B cell (primary cell): ENCODE results near the gene SLC30A2. TPM values are rescaled to one million over a fixed set of nuclear protein-coding genes. Genes with fewer than 3 reads are reported as not detected.

Experiments used
- ATAC-seq: fragments of 200-7000 bp; cut with Tn5 transposase; one replicate; pipeline ENCODE4 v1.10.0; 2021; ENCODE audit warnings: low read depth, mild to moderate bottlenecking, moderate number of reproducible peaks, moderate library complexity
- CTCF ChIA-PET: fragments of 350-600 bp; sonication (Branson Sonifier 250); formaldehyde crosslinking; loops from one replicate; lab custom pipeline; 2021; ENCODE audit warnings: antibody characterized with exemption, inconsistent platforms; lab: Charles Lee
- POLR2A ChIA-PET: fragments of 350-600 bp; sonication (Branson Sonifier 250); formaldehyde crosslinking; loops from one replicate; lab custom pipeline; 2021; ENCODE audit warnings: antibody characterized with exemption; lab: Charles Lee
- DNase-seq: peaks from one replicate; pipeline ENCODE4 v3.0.0; 2013
- H2AFZ ChIP-seq: 2 replicates; pipeline ENCODE4 v1.6.1; 2012; ENCODE audit warnings: mild to moderate bottlenecking, low read depth, low read length; ENCODE audit not compliant: insufficient read depth, poor library complexity, severe bottlenecking
- H3K27ac ChIP-seq, 2 donors: 1 replicate in 1 of 2; 2 replicates in 1 of 2; pipeline ENCODE4 v1.5.1; 2012 to 2013; ENCODE audit warnings: low read length in 2 of 2, mild to moderate bottlenecking in 2 of 2, moderate library complexity in 1 of 2
- H3K27me3 ChIP-seq, 4 experiments: fragments of 200-600 bp in 1 of 4; sonication (generic) in 1 of 4; replicated peaks in 1 of 4; 1 replicate in 2 of 4; 2 replicates in 2 of 4; pipeline versions ENCODE4 v1.6.1 to v1.7.0; 2013 to 2016; ENCODE audit warnings: low read length in 3 of 4, mild to moderate bottlenecking in 2 of 4, mixed read lengths in 1 of 4, moderate library complexity in 1 of 4; ENCODE audit not compliant: insufficient read depth in 4 of 4, control insufficient read depth in 3 of 4; ENCODE audit errors: control extremely low read depth in 1 of 4
- H3K36me3 ChIP-seq, 2 experiments: replicated peaks in 1 of 2; 1 replicate in 1 of 2; 2 replicates in 1 of 2; pipeline versions ENCODE4 v1.6.1 to v1.7.1; 2013; ENCODE audit warnings: low read length in 1 of 2; ENCODE audit not compliant: insufficient read depth in 2 of 2, control insufficient read depth in 1 of 2; ENCODE audit errors: control extremely low read depth in 1 of 2, extremely low read depth in 1 of 2
- H3K4me1 ChIP-seq, 2 donors: fragments of 200-600 bp in 1 of 2; sonication (generic) in 1 of 2; 1 replicate in 1 of 2; 2 replicates in 1 of 2; pipeline versions ENCODE4 v1.5.1 to v1.6.1; 2013 to 2017; ENCODE audit warnings: low read length in 2 of 2; ENCODE audit not compliant: control insufficient read depth in 2 of 2, insufficient read depth in 2 of 2
- H3K4me2 ChIP-seq: replicated peaks from 2 replicates; pipeline ENCODE3; 2012; ENCODE audit warnings: mild to moderate bottlenecking, low read depth, low read length; ENCODE audit not compliant: poor library complexity, severe bottlenecking
- H3K4me3 ChIP-seq, 5 experiments: fragments of 200-600 bp in 1 of 5; sonication (generic) in 1 of 5; 1 replicate in 3 of 5; 2 replicates in 2 of 5; pipeline versions ENCODE4 v1.5.1 to v1.7.0; 2011 to 2016; ENCODE audit warnings: low read length in 4 of 5, mild to moderate bottlenecking in 4 of 5, low read depth in 2 of 5, control low read depth in 1 of 5, moderate library complexity in 1 of 5; ENCODE audit not compliant: insufficient read depth in 1 of 5; ENCODE audit errors: control extremely low read depth in 1 of 5, extremely low read depth in 1 of 5
- H3K79me2 ChIP-seq: fragments of 200-600 bp; sonication (generic); one replicate; pipeline ENCODE4 v1.6.0; 2016; ENCODE audit warnings: low read length; ENCODE audit not compliant: control insufficient read depth, insufficient read depth
- H3K9ac ChIP-seq: fragments of 200-600 bp; sonication (generic); 2 replicates; pipeline ENCODE4 v1.6.1; 2017; ENCODE audit warnings: mild to moderate bottlenecking, low read length, moderate library complexity
- H3K9me3 ChIP-seq, 3 donors: one replicate each; pipeline versions ENCODE4 v1.6.1 to v1.7.1; 2013; ENCODE audit warnings: low read length in 2 of 3; ENCODE audit not compliant: control insufficient read depth in 2 of 3, insufficient read depth in 1 of 3; ENCODE audit errors: control extremely low read depth in 1 of 3
- H4K20me1 ChIP-seq: 2 replicates; pipeline ENCODE4 v1.6.0; 2012; ENCODE audit warnings: mild to moderate bottlenecking, low read length; ENCODE audit not compliant: insufficient read depth, control insufficient read depth, poor library complexity, severe bottlenecking
- H3K27ac Mint-ChIP-seq: one replicate; pipeline ENCODE4 v1.8.0; 2021; ENCODE audit warnings: mixed read lengths
- H3K27me3 Mint-ChIP-seq: one replicate; pipeline ENCODE4 v1.8.0; 2021; ENCODE audit warnings: mixed read lengths
- H3K4me1 Mint-ChIP-seq: one replicate; pipeline ENCODE4 v1.8.0; 2021; ENCODE audit warnings: mixed read lengths
- H3K4me3 Mint-ChIP-seq: one replicate; pipeline ENCODE4 v1.8.0; 2021; ENCODE audit warnings: mixed read lengths
- H3K9me3 Mint-ChIP-seq: one replicate; pipeline ENCODE4 v1.8.0; 2022; ENCODE audit warnings: mixed read lengths; ENCODE audit not compliant: insufficient read depth
- CTCF ChIP-seq: fragments of 200-600 bp; IDR thresholded peaks from one replicate; pipeline ENCODE4 v1.8.0; 2022; ENCODE audit warnings: antibody characterized with exemption, mild to moderate bottlenecking
- EZH2 ChIP-seq: IDR thresholded peaks from 2 replicates; pipeline ENCODE4 v1.6.1; 2012; ENCODE audit warnings: borderline replicate concordance, low read depth, mild to moderate bottlenecking, moderate library complexity, low read length; ENCODE audit not compliant: insufficient read depth, poor library complexity, severe bottlenecking
- WGBS: methylation state at CpG from one replicate; pipeline ENCODE4 v1.1.5; 2013; ENCODE audit warnings: missing lambda C conversion rate; ENCODE audit not compliant: insufficient coverage; 5-methylcytosine and 5-hydroxymethylcytosine counted together
- intact Hi-C: fragments of 100-400 bp; cut with micrococcal nuclease; formaldehyde crosslinking; loops from one replicate; pipeline ENCODE4 v1.10.0; 2022
- polyA plus RNA-seq: library from polyadenylated mRNA; depleted of rRNA; stranded (reverse); fragments of >200 nt; gene quantifications from 2 replicates; pipeline ENCODE4 v1.2.3, GENCODE V29; 2012
- total RNA-seq, 2 donors: library from RNA; stranded (reverse); fragments of 120-200 nt in 1 of 2; gene quantifications; 1 replicate in 1 of 2; 2 replicates in 1 of 2; pipeline versions ENCODE4 v1.2.3 to v1.2.4, GENCODE V29; 2013 to 2022

SLC30A2 gene
- total and polyA plus RNA-seq, 2 donors (not counting 1 experiment from before 2014, with no cell fraction given): not detected

GRCh38 chr1:26032656-26033357 is 13.1 kb downstream of the SLC30A2 start:
- no peak for ATAC-seq
- ChIA-PET CTCF (no interaction called here), POLR2A (interaction anchor here (0.6 kb wide), 1 partner anchor 376 kb away, joined by 7 read pairs; no protein-coding TSS in a partner anchor)
- H3K4me1 ChIP-seq: peaks cover 10 to 13% of the 10 kb centered on the region in 2 donors
- no peaks in the 10 kb centered on the region for H4K20me1 ChIP-seq
- no peak overlapping the region for H3K4me2 ChIP-seq
- H3K27ac ChIP-seq: no peak overlapping the region
- 85% methylated on average over 10 of the region's 12 CpGs for WGBS
- Mint-ChIP-seq H3K27me3 (peaks cover 13% of the 10 kb centered on the region), H3K4me1 (peaks cover 13% of the 10 kb centered on the region), H3K27ac (no peak overlapping the region), H3K9me3 (no peaks in the 10 kb centered on the region), H3K4me3 (no peak overlapping the region)
- TF ChIP-seq CTCF (no peak), EZH2 (no peak)
- no peak overlapping the region for H3K4me3 ChIP-seq
- no peaks in the 10 kb centered on the region for H3K79me2 ChIP-seq
- no peak for DNase-seq
- H3K27me3 ChIP-seq: peaks cover 0 to 29% (median 4%) of the 10 kb centered on the region in 4 experiments
- intact Hi-C loops: no loop called here
- no peaks in the 10 kb centered on the region for H3K36me3 ChIP-seq
- H3K9me3 ChIP-seq: no peaks in the 10 kb centered on the region
- no peak overlapping the region for H2AFZ ChIP-seq
- no peak overlapping the region for H3K9ac ChIP-seq

GRCh38 chr1:26031611-26032220 is 14.2 kb downstream of the SLC30A2 start:
- H3K27me3 Mint-ChIP-seq: peaks cover 13% of the 10 kb centered on the region
- H3K79me2 ChIP-seq: no peaks in the 10 kb centered on the region
- no peak for ATAC-seq
- H3K4me2 ChIP-seq: no peak overlapping the region
- DNase-seq: no peak
- no peaks in the 10 kb centered on the region for H4K20me1 ChIP-seq
- no peak overlapping the region for H3K4me3 ChIP-seq
- H3K9ac ChIP-seq: no peak overlapping the region
- H3K4me3 Mint-ChIP-seq: no peak overlapping the region
- no peak overlapping the region for H3K27ac Mint-ChIP-seq
- H3K9me3 Mint-ChIP-seq: no peaks in the 10 kb centered on the region
- peaks cover 13% of the 10 kb centered on the region for H3K4me1 Mint-ChIP-seq
- H3K36me3 ChIP-seq: no peaks in the 10 kb centered on the region
- 83% methylated on average over 1 of the region's 3 CpGs for WGBS
- TF ChIP-seq CTCF (no peak), EZH2 (no peak)
- no peak overlapping the region for H3K27ac ChIP-seq
- H3K27me3 ChIP-seq: peaks cover 0 to 26% (median 3%) of the 10 kb centered on the region in 4 experiments
- intact Hi-C loops: no loop called here
- POLR2A ChIA-PET: interaction anchor here (0.6 kb wide), 1 partner anchor 375 kb away, joined by 7 read pairs; no protein-coding TSS in a partner anchor
- H3K4me1 ChIP-seq: peaks cover 10 to 13% of the 10 kb centered on the region in 2 donors
- H3K9me3 ChIP-seq: no peaks in the 10 kb centered on the region
- CTCF ChIA-PET: interaction anchor here (1.5 kb wide), 1 partner anchor 136 kb away, joined by 4 read pairs; no protein-coding TSS in a partner anchor
- no peak overlapping the region for H2AFZ ChIP-seq
